Measurements from ENCODE around the gene CHI3L1. TPM values are rescaled to one million over a fixed set of nuclear protein-coding genes. Genes with fewer than 3 reads are reported as not detected.

The CHI3L1 gene
- total RNA-seq, 1 donor from 2014 or later: not detected

DNA sequence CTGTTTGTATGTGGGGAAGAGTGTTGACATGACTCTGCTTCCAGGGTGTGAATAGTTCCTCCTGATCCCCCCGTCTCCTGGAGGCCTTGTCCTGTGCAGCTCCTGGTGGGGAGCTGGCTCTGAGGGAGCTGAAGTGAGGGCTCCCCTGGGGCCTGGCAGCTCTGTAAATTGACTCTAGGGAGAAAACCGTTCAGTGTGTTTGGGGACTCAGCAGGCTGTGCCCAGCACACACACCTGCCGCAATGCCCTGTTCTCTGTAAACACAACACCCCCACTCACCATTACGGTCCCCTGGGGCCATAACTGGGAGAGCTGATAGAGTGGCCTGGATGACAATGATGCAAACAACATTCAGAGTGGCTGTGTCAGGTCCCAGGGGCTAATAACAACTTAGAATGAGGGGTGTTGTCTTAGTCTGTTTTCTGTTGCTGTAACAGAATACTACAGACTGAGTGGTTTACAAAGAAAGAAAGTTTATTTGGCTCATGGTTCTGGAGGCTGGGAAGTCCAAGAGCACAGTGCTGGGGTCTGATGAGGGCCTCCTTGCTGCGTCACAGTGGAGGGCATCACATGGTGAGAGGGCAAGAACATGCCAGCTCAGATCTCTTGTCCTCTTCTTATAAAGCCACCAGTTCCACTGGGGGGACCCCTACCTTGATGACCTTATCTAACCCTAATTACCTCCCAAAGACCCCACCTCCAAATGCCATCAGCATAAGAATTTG lies 43.7 kb downstream of the CHI3L1 start:
- Mint-ChIP-seq H3K4me3 (no peak overlapping the region), H3K9me3 (no peaks in the 10 kb centered on the region), H3K27ac (no peak overlapping the region), H3K4me1 (ENCODE audit: unreplicated experiment) (no peaks in the 10 kb centered on the region), H3K36me3 (no peaks in the 10 kb centered on the region), H3K27me3 (no peaks in the 10 kb centered on the region)
- TF ChIP-seq CTCF (conservative IDR thresholded peaks at IDR 0.05): no peak
- DNase-seq (ENCODE audit: extremely low spot score, unreplicated experiment): no peak

GRCh38 chr1:203142124-203142523 lies 44.4 kb downstream of the CHI3L1 start:
- H3K27me3 Mint-ChIP-seq: no peaks in the 10 kb centered on the region
- TF ChIP-seq CTCF (conservative IDR thresholded peaks at IDR 0.05): no peak
- H3K36me3 Mint-ChIP-seq: no peaks in the 10 kb centered on the region
- no peaks in the 10 kb centered on the region for H3K9me3 Mint-ChIP-seq
- no peak overlapping the region for H3K27ac Mint-ChIP-seq
- no peak overlapping the region for H3K4me3 Mint-ChIP-seq
- DNase-seq (ENCODE audit: extremely low spot score, unreplicated experiment): no peak
- no peaks in the 10 kb centered on the region for H3K4me1 Mint-ChIP-seq (ENCODE audit: unreplicated experiment)

- no peak overlapping the region for H3K27ac Mint-ChIP-seq
- H3K4me3 Mint-ChIP-seq: no peak overlapping the region
- no peaks in the 10 kb centered on the region for H3K27me3 Mint-ChIP-seq
Measured at GRCh38 chr1:203140743-203141520, 45.6 kb downstream of the CHI3L1 start.

GRCh38 chr1:203139976-203140475 lies 46.5 kb downstream of the CHI3L1 start:
- Mint-ChIP-seq H3K9me3 (no peaks in the 10 kb centered on the region), H3K27ac (no peak overlapping the region), H3K4me3 (no peak overlapping the region), H3K4me1 (ENCODE audit: unreplicated experiment) (no peaks in the 10 kb centered on the region), H3K36me3 (no peaks in the 10 kb centered on the region), H3K27me3 (no peaks in the 10 kb centered on the region)
- no peak for TF ChIP-seq CTCF (conservative IDR thresholded peaks at IDR 0.05)
- DNase-seq (ENCODE audit: extremely low spot score, unreplicated experiment): no peak

More at GRCh38 chr1:203140743-203141520, 45.6 kb downstream of the CHI3L1 start:
- Mint-ChIP-seq H3K4me1 (ENCODE audit: unreplicated experiment) (no peaks in the 10 kb centered on the region), H3K36me3 (no peaks in the 10 kb centered on the region), H3K9me3 (no peaks in the 10 kb centered on the region)
- no peak for DNase-seq (ENCODE audit: extremely low spot score, unreplicated experiment)
- TF ChIP-seq CTCF (conservative IDR thresholded peaks at IDR 0.05): no peak

DNA sequence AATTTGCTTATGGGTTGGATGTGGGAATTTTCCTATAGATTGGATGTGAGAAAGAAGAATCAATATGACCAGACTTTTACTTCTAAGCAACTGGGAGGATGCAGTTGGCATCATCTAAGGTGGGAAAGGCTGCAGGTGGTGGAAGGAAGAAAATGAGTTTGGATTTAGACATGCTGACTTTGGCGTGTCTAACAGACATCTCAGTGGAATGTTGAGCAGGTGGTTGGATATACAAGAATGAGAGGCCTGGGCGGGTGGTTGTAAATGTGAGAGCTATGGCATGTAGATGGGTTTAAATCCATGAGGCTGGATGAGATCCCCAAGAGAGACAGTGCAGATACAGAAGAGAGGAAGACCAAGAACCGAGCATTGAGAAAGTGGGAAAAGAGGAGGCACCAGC lies 48.4 kb downstream of the CHI3L1 start:
- Mint-ChIP-seq H3K27me3 (no peaks in the 10 kb centered on the region), H3K4me1 (ENCODE audit: unreplicated experiment) (peaks cover 5% of the 10 kb centered on the region), H3K9me3 (no peaks in the 10 kb centered on the region), H3K27ac (no peak overlapping the region), H3K4me3 (no peak overlapping the region), H3K36me3 (no peaks in the 10 kb centered on the region)
- DNase-seq (ENCODE audit: extremely low spot score, unreplicated experiment): no peak
- no peak for TF ChIP-seq CTCF (conservative IDR thresholded peaks at IDR 0.05)

All from type B pancreatic cell (in vitro differentiated cells).